Mucosa of descending colon (tissue), 3 donors: ENCODE data around the gene KCNK17. TPM values are rescaled to one million over a fixed set of nuclear protein-coding genes. Genes with fewer than 3 reads are reported as not detected.

ENCODE experiments used
- ATAC-seq: fragments of 200-7000 bp; cut with Tn5 transposase; one replicate; pipeline ENCODE4 v1.9.1; 2020; ENCODE audit warnings: mild to moderate bottlenecking, moderate library complexity
- DNase-seq, 3 donors: peaks; one replicate each; pipeline ENCODE4 v3.0.0-alpha.2; 2020
- H3K36me3 ChIP-seq: fragments of 200-600 bp; one replicate; pipeline ENCODE4 v1.8.0; 2021; ENCODE audit warnings: low read depth, mild to moderate bottlenecking
- H3K4me1 ChIP-seq: fragments of 200-600 bp; one replicate; pipeline ENCODE4 v1.8.0; 2021; ENCODE audit warnings: low read depth, mild to moderate bottlenecking
- H3K4me3 ChIP-seq: fragments of 200-600 bp; one replicate; pipeline ENCODE4 v1.8.0; 2021; ENCODE audit warnings: mild to moderate bottlenecking
- H3K9me3 ChIP-seq: fragments of 200-600 bp; one replicate; pipeline ENCODE4 v1.8.0; 2021; ENCODE audit warnings: mild to moderate bottlenecking
- intact Hi-C, 2 donors: fragments of 100-400 bp; cut with DNase I in 1 of 2; cut with micrococcal nuclease in 1 of 2; formaldehyde crosslinking; loops; one replicate each; pipeline versions ENCODE4 v1.11.0 to v1.11.1; 2022; cut with DNase I, micrococcal nuclease
- total RNA-seq, 3 donors: library from RNA; stranded (reverse); fragmentation: NEBNext Ultra II Directional in 2 of 3; extraction: Animal tissue kit (Norgen Biotek cat#: 25700) in 2 of 3; gene quantifications; one replicate each; pipeline versions ENCODE4 v1.2.1 to v1.2.4, GENCODE V29; 2021 to 2023
- TF ChIP-seq, protein P1 (sequence below): fragments of 200-600 bp; IDR thresholded peaks from one replicate; pipeline ENCODE4 v1.8.0; 2022; ENCODE audit warnings: antibody characterized with exemption, mild to moderate bottlenecking
- donor health status: DM: no; HTN: no; CAD: no; lungs with moderate emphysema.
- donor health status: DM: no; HTN: no; CAD: no.
- donor health status: DM: no; HTN: yes; CAD: no.

KCNK17 gene
- total RNA-seq, 3 donors from 2014 or later, result 0.24 to 0.63 TPM; not detected in 1

DNA sequence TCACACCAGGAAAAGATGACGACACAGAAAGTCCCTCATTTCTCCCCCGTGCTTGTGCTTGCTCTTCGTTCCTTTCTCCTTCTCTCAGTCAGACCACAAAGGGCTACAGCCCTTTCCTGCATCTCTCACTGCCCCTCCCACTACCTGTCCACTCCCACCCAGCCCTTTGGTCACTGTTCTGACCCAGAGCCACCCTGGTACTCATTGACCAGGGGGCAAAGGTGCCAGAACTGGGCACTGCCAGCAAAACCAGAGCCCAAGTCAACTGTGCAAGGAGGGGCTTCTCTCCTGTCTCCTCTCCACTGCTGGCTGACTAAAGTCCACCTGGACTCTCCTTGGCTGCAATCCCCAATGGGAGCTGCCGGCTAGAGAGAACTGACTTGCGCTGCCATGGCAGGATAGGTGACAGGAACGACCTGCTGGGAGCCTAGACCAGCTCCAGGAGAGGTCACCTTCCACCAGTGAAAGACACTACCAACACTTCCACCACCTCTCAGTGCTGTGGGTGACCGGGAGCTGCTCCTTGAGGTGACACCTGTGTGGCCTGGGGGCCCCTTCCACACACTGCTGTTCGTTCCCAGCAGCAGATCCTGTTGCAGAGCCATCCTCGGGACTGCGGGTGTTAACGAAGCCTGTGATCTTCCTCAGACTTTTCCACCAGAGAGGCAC is 32.8 kb downstream of the KCNK17 start:
- intact Hi-C loops, result no loop called here
- peak; percentile 60 to 69 (median 61) for DNase-seq
- no peaks in the 10 kb centered on the region for H3K36me3 ChIP-seq
- peak; percentile 45 for ATAC-seq
- peaks cover 27% of the 10 kb centered on the region for H3K4me1 ChIP-seq
- H3K9me3 ChIP-seq, result no peaks in the 10 kb centered on the region
- no peak overlapping the region for H3K4me3 ChIP-seq
- TF ChIP-seq, protein P1, sequence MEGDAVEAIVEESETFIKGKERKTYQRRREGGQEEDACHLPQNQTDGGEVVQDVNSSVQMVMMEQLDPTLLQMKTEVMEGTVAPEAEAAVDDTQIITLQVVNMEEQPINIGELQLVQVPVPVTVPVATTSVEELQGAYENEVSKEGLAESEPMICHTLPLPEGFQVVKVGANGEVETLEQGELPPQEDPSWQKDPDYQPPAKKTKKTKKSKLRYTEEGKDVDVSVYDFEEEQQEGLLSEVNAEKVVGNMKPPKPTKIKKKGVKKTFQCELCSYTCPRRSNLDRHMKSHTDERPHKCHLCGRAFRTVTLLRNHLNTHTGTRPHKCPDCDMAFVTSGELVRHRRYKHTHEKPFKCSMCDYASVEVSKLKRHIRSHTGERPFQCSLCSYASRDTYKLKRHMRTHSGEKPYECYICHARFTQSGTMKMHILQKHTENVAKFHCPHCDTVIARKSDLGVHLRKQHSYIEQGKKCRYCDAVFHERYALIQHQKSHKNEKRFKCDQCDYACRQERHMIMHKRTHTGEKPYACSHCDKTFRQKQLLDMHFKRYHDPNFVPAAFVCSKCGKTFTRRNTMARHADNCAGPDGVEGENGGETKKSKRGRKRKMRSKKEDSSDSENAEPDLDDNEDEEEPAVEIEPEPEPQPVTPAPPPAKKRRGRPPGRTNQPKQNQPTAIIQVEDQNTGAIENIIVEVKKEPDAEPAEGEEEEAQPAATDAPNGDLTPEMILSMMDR, result no peak

DNA sequence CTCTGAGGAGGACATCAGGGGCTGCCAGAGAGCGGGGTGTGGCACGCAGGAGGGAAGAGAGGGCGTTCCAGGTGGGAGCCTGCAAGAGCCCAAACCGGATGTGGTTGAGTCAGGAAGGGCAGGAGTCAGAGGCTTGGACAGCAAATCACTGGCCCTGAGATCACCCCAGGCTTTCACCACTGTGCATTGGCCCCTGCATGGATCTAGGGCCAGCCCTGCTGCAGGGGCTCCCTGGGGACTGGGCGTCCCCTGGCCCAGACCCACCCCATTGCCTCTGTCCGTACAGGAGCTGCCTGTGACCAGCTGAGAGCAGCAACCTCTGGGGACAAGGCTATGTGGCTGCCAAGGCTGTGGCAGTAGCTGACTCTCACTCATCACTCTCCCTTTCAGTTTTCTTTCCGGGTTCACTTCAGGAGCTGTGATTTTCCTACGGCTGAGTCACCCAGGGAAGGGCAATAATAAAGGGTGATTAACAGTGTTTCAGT is 33.9 kb downstream of the KCNK17 start:
- Histone ChIP-seq H3K4me1 (peaks cover 29% of the 10 kb centered on the region), H3K4me3 (no peak overlapping the region), H3K9me3 (no peaks in the 10 kb centered on the region), H3K36me3 (no peaks in the 10 kb centered on the region)
- ATAC-seq (peak; percentile 87), DNase-seq (peak; percentile 73 to 84 (median 77))
- intact Hi-C loops, result no loop called here
- TF ChIP-seq, protein P1, result no peak

DNA sequence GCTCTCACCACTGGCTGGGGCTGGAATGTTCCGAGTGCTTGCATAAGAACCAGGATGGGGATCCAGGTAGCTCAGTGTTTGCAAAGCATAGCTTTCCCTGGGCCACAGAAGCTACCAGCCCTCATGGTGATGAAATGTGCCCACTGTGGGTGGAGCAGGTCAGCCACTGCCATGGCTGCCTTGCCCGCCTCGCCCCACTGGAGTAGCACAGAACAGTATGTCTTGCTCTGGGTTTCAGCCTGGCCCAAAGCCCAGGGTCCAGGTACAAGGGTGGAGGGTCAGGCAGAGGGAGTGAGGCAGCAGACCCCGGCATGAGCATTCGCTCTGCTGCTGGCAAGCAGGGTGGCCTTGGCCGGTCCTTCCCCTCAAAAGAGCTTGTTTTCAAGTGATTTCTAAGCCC is 34.7 kb downstream of the KCNK17 start:
- TF ChIP-seq, protein P1, result no peak
- no peak overlapping the region for H3K4me3 ChIP-seq
- peak in 2 of 3 donors; percentile 54 to 67 for DNase-seq
- no peaks in the 10 kb centered on the region for H3K36me3 ChIP-seq
- peak; percentile 31 for ATAC-seq
- intact Hi-C loops, result no loop called here
- H3K4me1 ChIP-seq, result peaks cover 29% of the 10 kb centered on the region
- no peaks in the 10 kb centered on the region for H3K9me3 ChIP-seq

DNA sequence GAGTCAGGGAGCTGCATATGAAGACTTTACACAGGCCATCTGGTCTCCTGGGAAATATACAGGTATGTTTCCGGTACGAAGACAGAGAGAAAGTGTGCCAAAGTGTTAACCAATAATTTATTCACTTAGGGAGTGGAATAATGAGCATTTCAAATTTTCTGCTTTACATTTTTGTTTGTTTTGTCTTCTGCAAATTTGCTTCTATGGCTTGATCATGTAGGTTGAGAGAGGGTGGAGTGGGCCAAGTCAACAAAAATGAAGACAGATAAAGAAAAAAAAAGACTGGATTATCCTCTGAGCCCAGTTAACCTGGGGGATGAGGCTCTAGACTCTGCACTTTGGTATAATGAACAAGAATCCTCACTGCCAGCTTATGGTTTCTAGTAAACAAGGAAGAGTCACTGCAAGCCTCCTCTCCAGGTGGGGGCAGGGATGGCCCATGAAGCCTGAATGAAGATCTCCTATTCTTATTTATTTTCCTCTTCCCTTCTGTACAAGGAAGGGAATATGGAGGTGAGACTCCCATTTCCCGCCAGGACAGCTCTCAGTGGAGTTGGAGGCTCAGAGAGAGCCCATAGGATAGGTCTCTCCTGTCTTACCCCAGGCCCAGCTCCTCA is 37.7 kb downstream of the KCNK17 start:
- no peaks in the 10 kb centered on the region for H3K9me3 ChIP-seq
- no peaks in the 10 kb centered on the region for H3K36me3 ChIP-seq
- TF ChIP-seq, protein P1, result no peak
- ATAC-seq, result peak; percentile 45
- no peak overlapping the region for H3K4me3 ChIP-seq
- peak in 1 of 3 donors; percentile 62 for DNase-seq
- intact Hi-C loops, result no loop called here
- peaks cover 25% of the 10 kb centered on the region for H3K4me1 ChIP-seq

DNA sequence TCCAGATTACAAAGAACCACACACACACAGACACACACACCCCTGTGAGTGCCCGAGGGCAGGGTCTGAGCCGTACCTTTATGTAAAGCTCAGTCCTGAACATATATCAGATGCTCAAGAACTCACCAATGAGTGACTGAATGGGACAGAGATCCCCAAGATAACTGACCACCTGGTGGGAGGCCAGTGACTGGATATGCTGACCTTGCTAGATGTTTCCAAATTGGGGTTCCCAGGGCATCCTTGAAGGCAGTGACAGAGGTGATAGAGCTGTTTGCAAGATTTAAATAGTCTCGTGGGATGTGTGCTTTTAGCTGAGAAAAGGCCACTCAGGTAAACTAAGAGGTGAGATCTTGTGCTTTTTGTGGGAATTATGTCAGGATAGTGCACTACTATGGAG is 39.3 kb downstream of the KCNK17 start:
- ATAC-seq, result no peak
- H3K9me3 ChIP-seq, result no peaks in the 10 kb centered on the region
- TF ChIP-seq, protein P1, result no peak
- intact Hi-C loops, result no loop called here
- no peak overlapping the region for H3K4me3 ChIP-seq
- H3K4me1 ChIP-seq, result peaks cover 15% of the 10 kb centered on the region
- H3K36me3 ChIP-seq, result no peaks in the 10 kb centered on the region
- no peak for DNase-seq
